GM19468 (cell line): Measurements from ENCODE around the gene SCUBE1.

ENCODE experiments used
- ATAC-seq: cut with Tn5 transposase; IDR thresholded peaks from one replicate; pipeline ENCODE4 v1.9.1; 2021; ENCODE audit warnings: mild to moderate bottlenecking, moderate library complexity, moderate number of reproducible peaks; ENCODE audit not compliant: unreplicated experiment; ENCODE audit errors: extremely low read depth

SCUBE1 gene

DNA sequence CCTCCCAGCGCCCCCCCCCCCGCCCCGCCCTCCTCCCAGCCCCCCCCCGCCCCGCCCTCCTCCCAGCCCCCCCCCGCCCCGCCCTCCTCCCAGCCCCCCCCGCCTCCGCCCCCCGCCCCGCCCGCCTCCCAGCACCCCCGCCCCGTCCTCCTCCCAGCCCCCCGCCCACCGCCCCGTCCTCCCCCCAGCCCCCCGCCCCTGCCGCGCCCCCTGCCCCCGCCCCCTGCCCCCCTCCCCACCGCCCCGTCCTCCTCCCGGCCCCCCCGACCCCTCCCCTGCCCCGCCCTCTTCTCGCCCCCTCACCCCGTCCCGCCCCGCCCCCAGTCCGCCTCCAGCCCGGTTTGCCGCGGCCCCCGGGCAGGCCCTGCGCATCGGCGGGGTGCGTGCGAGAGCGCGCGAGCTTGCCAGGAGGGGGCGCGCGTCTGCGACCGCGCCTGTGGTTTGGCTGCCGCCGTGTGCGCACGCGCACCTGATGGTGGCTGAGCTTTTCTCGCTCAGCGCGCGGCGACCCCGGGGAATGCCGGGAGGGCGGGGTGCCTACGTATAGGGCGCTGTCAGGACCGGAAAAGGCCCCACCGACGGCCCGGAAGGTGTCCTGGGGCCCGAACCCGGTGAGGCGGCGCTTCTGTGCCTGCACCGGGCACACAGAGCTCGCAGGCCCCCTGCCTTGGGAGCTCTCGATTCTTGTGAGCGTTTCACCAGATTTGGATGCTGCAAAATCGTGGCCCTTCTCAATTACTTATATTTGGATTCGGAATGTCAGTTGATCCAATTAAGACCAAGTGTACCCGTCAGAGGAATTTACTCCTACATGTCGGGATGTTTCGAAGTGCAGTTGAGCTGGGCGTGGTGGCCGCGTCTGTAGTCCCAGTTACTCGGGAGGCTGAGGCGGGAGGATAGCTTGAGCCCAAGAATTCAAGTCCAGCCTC, 155.7 kb downstream of the SCUBE1 start:
- peak; percentile 81 for ATAC-seq

GRCh38 chr22:43186272-43187170, 156.7 kb downstream of the SCUBE1 start, which contains the start of gene TTLL12:
TSS of gene TTLL12 (minus strand) at chr22:43187134. CDS start at chr22:43187069, 65 bp downstream.
- peak; percentile 20 for ATAC-seq

DNA sequence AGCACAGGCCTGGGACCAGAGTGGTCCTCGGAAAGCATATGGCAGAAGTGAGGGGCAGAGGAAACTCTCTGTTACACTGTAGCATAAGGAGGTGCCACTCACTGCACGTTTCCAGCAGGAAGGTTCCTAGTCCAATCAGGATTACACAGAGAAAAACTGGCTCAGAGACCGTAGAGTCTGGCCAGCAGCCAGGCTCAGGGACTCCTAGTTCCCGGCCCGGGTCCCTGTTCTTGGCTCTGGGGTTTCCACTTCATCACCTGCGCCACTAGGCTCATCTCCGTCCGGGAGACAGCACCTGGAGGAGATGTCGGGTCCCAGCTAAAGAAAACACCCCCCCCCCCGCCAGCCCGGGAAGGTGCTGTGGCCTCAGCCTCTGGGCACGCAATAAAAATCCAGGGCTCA, 157.3 kb downstream of the SCUBE1 start:
- ATAC-seq: no peak

- ATAC-seq: no peak
Measured at GRCh38 chr22:43183496-43184277, 159.5 kb downstream of the SCUBE1 start.

DNA sequence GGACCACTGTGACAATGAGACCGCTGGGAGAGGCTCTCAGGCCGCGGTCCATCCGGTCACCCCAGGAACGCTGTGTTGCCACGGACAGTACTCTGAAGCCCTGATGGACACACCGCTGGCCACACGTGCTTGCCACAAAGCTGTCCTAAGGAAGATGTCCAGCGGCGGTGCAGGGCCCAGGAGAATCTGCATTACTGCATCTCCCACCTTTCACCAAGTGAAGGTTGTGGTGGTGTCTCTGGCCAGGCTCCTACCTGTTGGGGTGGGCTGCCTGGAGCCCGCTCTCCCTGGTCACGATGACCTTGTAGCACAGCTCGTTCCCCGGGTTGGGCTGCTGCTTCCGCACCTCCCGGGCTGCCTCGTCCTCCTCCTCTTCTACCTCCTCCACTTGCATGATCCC, 160.4 kb downstream of the SCUBE1 start:
- ATAC-seq: no peak

- no peak for ATAC-seq
Measured at GRCh38 chr22:43182118-43182517, 161.1 kb downstream of the SCUBE1 start.

DNA sequence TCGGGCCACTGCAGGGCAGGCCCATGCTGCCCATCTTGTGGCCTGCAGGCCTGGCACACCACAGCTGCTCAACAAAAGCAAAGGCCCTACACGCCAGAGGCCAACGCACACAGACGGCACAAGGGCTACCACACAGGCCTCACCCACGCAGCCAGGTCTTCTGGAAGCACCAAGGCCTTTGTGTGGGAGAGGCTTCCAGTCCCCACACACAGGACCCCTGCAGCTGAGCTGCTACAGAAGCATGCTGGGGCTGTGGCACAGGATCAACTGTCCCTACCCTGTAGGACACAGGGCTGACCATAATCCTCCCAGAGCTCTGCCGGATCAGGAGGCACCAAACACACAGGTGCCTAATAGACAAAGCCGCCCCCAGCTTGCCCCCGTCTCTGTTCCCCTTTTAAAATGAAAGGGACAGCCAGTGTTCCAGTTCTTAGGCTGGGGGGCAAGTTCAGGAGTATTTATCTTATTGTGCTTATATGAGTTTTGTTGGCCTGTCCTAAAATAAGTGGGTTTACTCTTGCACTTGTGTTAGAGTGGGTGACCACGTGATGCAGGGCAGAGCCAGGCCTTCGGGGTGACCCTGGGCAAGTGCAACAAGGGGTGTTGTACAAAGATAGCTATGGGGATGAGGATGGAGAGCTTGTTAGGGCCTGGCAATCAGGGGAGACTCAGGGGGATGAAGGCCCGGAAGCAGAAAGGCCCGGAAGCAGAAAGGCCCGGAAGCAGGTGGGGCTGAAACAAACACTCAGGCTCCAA, 161.7 kb downstream of the SCUBE1 start:
- no peak for ATAC-seq

DNA sequence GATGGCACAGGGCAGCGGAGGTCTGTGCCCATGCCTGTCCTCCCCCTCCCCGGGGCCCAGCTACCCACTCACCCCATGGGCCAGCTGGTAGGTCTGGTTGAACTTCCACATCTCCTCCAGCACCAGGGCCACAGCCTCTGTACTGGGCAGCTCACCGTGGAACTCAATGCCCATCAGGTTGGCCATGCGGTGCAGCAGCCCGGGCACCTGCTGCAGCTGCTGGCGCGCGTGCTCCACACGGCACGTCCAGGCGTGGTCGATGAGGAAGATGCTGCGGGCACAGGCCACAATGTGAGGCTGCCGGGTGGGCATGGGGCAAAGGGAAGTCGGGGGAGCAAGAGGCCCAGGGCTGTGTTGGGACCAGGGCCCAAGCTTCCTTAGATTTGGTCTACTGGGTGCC, 162.5 kb downstream of the SCUBE1 start:
- no peak for ATAC-seq

DNA sequence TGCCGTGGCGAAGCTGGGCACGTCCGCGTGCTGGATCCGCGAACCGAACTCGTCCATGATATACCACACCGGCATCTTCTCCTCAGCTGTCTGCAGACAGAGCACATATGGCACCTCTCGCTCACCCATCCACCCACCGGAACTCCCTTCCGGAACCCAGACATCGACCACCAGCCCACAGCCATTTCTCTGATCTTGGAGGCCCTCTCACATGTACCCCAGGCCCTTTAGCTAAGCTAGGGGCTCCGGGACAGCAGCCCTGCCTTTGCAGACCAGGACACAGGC, 163.3 kb downstream of the SCUBE1 start:
- no peak for ATAC-seq

DNA sequence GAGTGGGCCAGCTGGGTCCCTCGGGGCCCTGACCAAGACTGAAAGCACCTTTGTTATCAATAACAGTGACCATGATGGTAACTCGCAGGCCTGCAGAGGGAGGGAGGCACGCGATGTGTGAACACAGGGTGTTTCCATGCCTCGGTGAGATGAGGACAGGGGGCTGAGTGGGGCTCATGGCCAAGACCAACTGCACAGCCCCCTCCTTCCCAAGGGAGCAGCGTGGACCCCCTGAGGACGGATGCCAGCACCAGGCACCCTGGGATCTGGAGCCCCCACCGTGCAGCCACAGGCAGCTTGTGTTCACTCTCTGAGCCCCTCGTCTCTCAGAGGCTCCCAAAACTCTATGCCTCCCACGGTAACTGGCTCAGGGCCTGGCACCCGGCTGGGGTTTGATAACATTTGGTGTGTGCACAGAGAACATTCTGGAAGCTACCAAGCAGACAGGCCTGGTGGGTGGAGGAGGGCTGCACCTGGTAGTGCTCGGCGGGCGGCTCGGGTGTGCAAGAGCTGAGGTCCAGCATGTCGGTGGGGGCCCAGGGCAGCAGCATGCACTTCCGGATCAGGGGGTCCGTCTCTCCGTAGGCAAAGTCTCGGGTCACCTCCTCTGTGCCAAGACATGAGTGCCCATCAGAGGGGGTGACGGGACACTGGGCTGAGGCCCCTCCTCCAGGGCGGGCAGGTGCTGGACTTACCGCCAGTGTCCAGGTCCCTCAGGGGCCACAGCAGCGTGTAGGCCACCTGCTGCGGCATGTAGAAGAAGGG, 163.8 kb downstream of the SCUBE1 start:
- no peak for ATAC-seq

- ATAC-seq: no peak
Measured at GRCh38 chr22:43177479-43177878, 165.7 kb downstream of the SCUBE1 start.

DNA sequence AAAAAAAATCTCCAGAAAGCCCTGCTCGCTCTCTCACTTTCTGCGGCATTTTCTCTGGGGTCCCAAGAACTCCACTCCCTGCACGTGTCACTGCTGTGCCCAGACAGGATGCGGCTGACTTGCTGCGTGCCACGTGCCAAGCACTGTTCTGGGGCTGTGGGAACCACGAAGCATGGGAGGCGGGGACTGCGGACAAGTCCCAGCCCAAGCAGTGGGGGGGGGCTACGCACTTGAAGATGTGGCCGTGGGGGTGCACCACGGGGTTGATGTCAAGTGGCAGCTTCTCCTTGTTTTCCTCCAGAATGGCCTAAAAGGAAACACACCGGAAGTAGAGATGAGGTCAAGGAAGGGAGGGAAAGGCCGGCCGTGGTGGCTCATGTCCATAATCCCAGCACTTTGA, 167.1 kb downstream of the SCUBE1 start:
- no peak for ATAC-seq

- no peak for ATAC-seq
Measured at GRCh38 chr22:43174941-43175531, 168.1 kb downstream of the SCUBE1 start.

GRCh38 chr22:43173976-43174720, 169.0 kb downstream of the SCUBE1 start:
- ATAC-seq: no peak

DNA sequence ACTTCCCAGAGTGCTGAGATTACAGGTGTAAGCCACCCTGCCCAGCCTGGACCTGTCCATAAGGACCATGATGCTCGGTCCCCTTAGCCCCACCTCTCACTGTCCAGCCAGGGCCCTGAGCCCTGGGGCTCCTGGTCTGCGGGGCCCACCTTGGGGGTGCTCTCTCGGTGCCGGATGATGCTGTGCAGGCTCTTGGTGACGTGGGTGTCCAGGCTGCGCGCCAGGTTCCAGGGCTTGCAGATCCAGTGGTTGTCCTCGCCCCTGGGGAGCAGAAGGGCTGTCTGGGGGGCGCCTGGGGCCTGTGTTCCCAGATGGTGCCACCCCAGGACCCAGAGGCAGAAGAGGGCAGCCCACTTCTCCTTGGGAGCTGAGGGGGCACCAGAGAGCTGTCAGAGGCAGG, 169.6 kb downstream of the SCUBE1 start:
- no peak for ATAC-seq

- no peak for ATAC-seq
Measured at GRCh38 chr22:43172191-43172590, 171.0 kb downstream of the SCUBE1 start.

GRCh38 chr22:43171607-43172006, 171.6 kb downstream of the SCUBE1 start:
- no peak for ATAC-seq

DNA sequence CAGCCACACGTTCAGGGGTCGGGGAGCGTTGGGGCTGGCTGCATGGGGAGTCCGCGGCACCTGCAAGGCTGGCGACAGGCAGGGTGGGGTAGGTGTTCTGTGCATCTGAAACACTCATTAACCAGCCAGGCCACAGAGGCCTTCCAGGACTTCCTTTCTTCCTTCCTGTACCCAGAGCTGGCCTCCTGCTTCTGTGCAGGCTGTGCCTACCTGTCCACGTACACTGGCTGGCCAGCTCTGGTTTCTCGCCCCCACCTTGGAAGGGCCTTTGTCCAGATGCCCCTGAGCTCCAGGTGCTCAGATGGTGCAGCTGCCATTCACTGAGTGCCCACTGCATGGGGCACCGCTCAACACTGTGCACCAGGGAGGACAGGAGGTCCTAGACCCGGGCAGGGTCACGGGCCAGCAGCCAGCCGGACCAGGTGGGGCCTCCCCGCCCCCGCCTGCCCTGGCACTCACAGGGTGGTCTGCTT, 172.1 kb downstream of the SCUBE1 start:
- ATAC-seq: no peak
